Measurements from ENCODE around the gene SMIM26. TPM values are rescaled to one million over a fixed set of nuclear protein-coding genes. Genes with fewer than 3 reads are reported as not detected.
A peak's percentile ranks its signal among the peaks of the same experiment; 100 is the strongest.
"Not testable (repeated sequence)": the region's sequence is repeated elsewhere in the genome, so short reads cannot be mapped to it uniquely, and the experiment has no call there.

SMIM26 gene
- total RNA-seq: 100 to 1,000 TPM; 153 to 169 TPM

- Histone ChIP-seq H3K9me3 (no peaks in the 10 kb centered on the region), H3K4me1 (replicated peaks) (peaks cover 2% of the 10 kb centered on the region), H3K27me3 (replicated peaks; ENCODE audit: insufficient read depth) (no peaks in the 10 kb centered on the region), H3K36me3 (no peaks in the 10 kb centered on the region), H3K4me3 (peak within 1 kb of the TSS; percentile 66 to 69), H3K27ac (peak within 1 kb of the TSS; percentile 78 to 87)
- TF ChIP-seq POLR2AphosphoS5 (IDR thresholded peaks at IDR 0.05) (peak; percentile 97), POLR2A (IDR thresholded peaks at IDR 0.05) (peak; percentile 32), CTCF (IDR thresholded peaks at IDR 0.05) (no peak)
- under 1% methylated on average over 51 of the region's 51 CpGs for WGBS
- peak; percentile 93 for DNase-seq (ENCODE audit: low spot score)
- intact Hi-C loops (cut with DNase I): no loop called here
Measured at GRCh38 chr20:18566892-18567738, at the start of gene SMIM26. TSS of gene SMIM26 (plus strand) at chr20:18567432. CDS start at chr20:18567479, 47 bp downstream.

- intact Hi-C loops (cut with DNase I); H3K36me3 ChIP-seq: not testable (repeated sequence)
Measured at GRCh38 chr20:18522066-18522465, 45.2 kb upstream of the SMIM26 start.

GRCh38 chr20:18523066-18523465, 44.2 kb upstream of the SMIM26 start:
- no peak overlapping the region for H3K27ac ChIP-seq
- H3K4me3 ChIP-seq: no peak overlapping the region
- no peaks in the 10 kb centered on the region for H3K4me1 ChIP-seq (replicated peaks)
- intact Hi-C loops (cut with DNase I): no loop called here
- no peak for DNase-seq (ENCODE audit: low spot score)
- no peak for TF ChIP-seq POLR2AphosphoS5 (IDR thresholded peaks at IDR 0.05)
- no peak for TF ChIP-seq POLR2A (IDR thresholded peaks at IDR 0.05)
- no peak for TF ChIP-seq CTCF (IDR thresholded peaks at IDR 0.05)
- H3K9me3 ChIP-seq: no peaks in the 10 kb centered on the region
- no peaks in the 10 kb centered on the region for H3K27me3 ChIP-seq (replicated peaks; ENCODE audit: insufficient read depth)
- 85% methylated on average over 2 of the region's 2 CpGs for WGBS
- H3K36me3 ChIP-seq: peaks cover 0 to 9% of the 10 kb centered on the region in 2 donors

More at GRCh38 chr20:18522066-18522465, 45.2 kb upstream of the SMIM26 start:
- not testable (repeated sequence) for DNase-seq (ENCODE audit: low spot score); H3K27me3 ChIP-seq (replicated peaks; ENCODE audit: insufficient read depth); H3K4me3 ChIP-seq; H3K4me1 ChIP-seq (replicated peaks); H3K9me3 ChIP-seq; H3K27ac ChIP-seq
- WGBS: 95% methylated on average over 9 of the region's 9 CpGs

GRCh38 chr20:18524646-18525045, 42.6 kb upstream of the SMIM26 start:
- no peaks in the 10 kb centered on the region for H3K27me3 ChIP-seq (replicated peaks; ENCODE audit: insufficient read depth)
- TF ChIP-seq POLR2A (IDR thresholded peaks at IDR 0.05) (no peak), CTCF (IDR thresholded peaks at IDR 0.05) (no peak), POLR2AphosphoS5 (IDR thresholded peaks at IDR 0.05) (no peak)
- H3K36me3 ChIP-seq: peaks cover 0 to 11% of the 10 kb centered on the region in 2 donors
- no peaks in the 10 kb centered on the region for H3K4me1 ChIP-seq (replicated peaks)
- H3K27ac ChIP-seq: no peak overlapping the region
- no peak overlapping the region for H3K4me3 ChIP-seq
- no peaks in the 10 kb centered on the region for H3K9me3 ChIP-seq
- intact Hi-C loops (cut with DNase I): no loop called here
- no peak for DNase-seq (ENCODE audit: low spot score)
- 100% methylated on average over 1 of the region's 1 CpG for WGBS

GRCh38 chr20:18526761-18527160, 40.5 kb upstream of the SMIM26 start:
- H3K27ac ChIP-seq; intact Hi-C loops (cut with DNase I); H3K27me3 ChIP-seq (replicated peaks; ENCODE audit: insufficient read depth); H3K9me3 ChIP-seq; DNase-seq (ENCODE audit: low spot score); H3K4me3 ChIP-seq; H3K4me1 ChIP-seq (replicated peaks): not testable (repeated sequence)
- WGBS: 79% methylated on average over 14 of the region's 14 CpGs
- peaks cover 8 to 11% of the 10 kb centered on the region in 2 donors for H3K36me3 ChIP-seq

- intact Hi-C loops (cut with DNase I): no loop called here
Measured at GRCh38 chr20:18527339-18527738, 39.9 kb upstream of the SMIM26 start.

More at GRCh38 chr20:18527339-18527738, 39.9 kb upstream of the SMIM26 start:
- Histone ChIP-seq H3K36me3 (peaks cover 11 to 13% of the 10 kb centered on the region in 2 donors), H3K27me3 (replicated peaks; ENCODE audit: insufficient read depth) (no peaks in the 10 kb centered on the region), H3K4me3 (no peak overlapping the region), H3K27ac (no peak overlapping the region), H3K4me1 (replicated peaks) (no peaks in the 10 kb centered on the region), H3K9me3 (no peaks in the 10 kb centered on the region)
- 94% methylated on average over 2 of the region's 2 CpGs for WGBS
- DNase-seq (ENCODE audit: low spot score): no peak
- no peak for TF ChIP-seq POLR2A (IDR thresholded peaks at IDR 0.05)
- no peak for TF ChIP-seq POLR2AphosphoS5 (IDR thresholded peaks at IDR 0.05)
- no peak for TF ChIP-seq CTCF (IDR thresholded peaks at IDR 0.05)
